KMS-11 (cell line): ENCODE measurements around the gene PHF21B.

Experiments
- H2AFZ ChIP-seq: fragments of 200-600 bp; sonication (generic); 2 replicates; pipeline ENCODE4 v1.6.1; 2016; ENCODE audit warnings: antibody characterized with exemption, mixed run types, low read depth
- H3K27ac ChIP-seq: fragments of 200-600 bp; sonication (generic); 2 replicates; pipeline ENCODE4 v1.6.1; 2016; ENCODE audit warnings: mild to moderate bottlenecking, mixed run types
- H3K27me3 ChIP-seq: fragments of 200-600 bp; sonication (generic); 2 replicates; pipeline ENCODE4 v1.6.1; 2017; ENCODE audit warnings: mild to moderate bottlenecking, low read depth, mixed run types, moderate library complexity; ENCODE audit not compliant: insufficient read depth
- H3K36me3 ChIP-seq: fragments of 200-600 bp; sonication (generic); 2 replicates; pipeline ENCODE4 v1.6.1; 2017; ENCODE audit warnings: mild to moderate bottlenecking, mixed run types; ENCODE audit not compliant: insufficient read depth
- H3K4me1 ChIP-seq: fragments of 200-600 bp; sonication (generic); 2 replicates; pipeline ENCODE4 v1.6.1; 2016; ENCODE audit warnings: mild to moderate bottlenecking, low read depth, mixed run types; ENCODE audit not compliant: poor library complexity, severe bottlenecking
- H3K4me2 ChIP-seq: fragments of 200-600 bp; sonication (generic); 2 replicates; pipeline ENCODE4 v1.7.0; 2016; ENCODE audit warnings: mild to moderate bottlenecking, mixed run types
- H3K4me3 ChIP-seq: fragments of 200-600 bp; sonication (generic); IDR thresholded peaks from 2 replicates; pipeline ENCODE4 v1.6.1; 2017; ENCODE audit warnings: low read depth, low read length, mixed read lengths; ENCODE audit not compliant: insufficient read depth
- H3K79me2 ChIP-seq: fragments of 200-600 bp; sonication (generic); 2 replicates; pipeline ENCODE4 v1.6.1; 2016; ENCODE audit warnings: low read depth, mixed run types; ENCODE audit not compliant: insufficient read depth
- H3K9ac ChIP-seq: fragments of 200-600 bp; sonication (generic); 2 replicates; pipeline ENCODE4 v1.6.1; 2016; ENCODE audit warnings: mild to moderate bottlenecking, mixed run types
- H4K20me1 ChIP-seq: fragments of 200-600 bp; sonication (generic); 2 replicates; pipeline ENCODE4 v1.6.1; 2016; ENCODE audit warnings: mild to moderate bottlenecking, mixed run types; ENCODE audit not compliant: insufficient read depth
- TF ChIP-seq, protein P1 (sequence below): fragments of 200-600 bp; sonication (generic); conservative IDR thresholded peaks from 2 replicates; pipeline ENCODE4 v1.6.1; 2017; ENCODE audit warnings: low read depth, mild to moderate bottlenecking, antibody characterized with exemption, low read length, moderate library complexity, mixed read lengths

PHF21B gene

DNA sequence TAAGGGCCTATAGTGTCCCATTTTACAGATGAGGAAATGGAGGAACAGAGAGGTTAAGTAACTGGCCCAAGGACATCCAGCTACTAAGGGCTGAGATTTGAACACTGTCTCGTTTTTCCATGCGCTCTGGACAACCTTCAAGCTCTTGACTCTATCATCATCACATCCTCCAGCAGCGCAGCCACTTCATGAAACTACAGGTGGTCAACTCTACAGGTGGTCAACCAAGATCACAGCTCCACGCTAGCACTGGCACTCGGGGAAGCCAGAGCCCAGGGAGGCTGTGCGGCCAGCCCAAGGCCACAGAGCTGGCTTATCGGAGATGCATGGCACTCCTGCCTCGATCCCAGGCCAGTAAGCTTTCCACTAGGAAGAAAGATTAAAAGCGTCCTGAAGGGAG lies 40.0 kb downstream of the PHF21B start:
- no peak overlapping the region for H3K4me2 ChIP-seq
- H3K27me3 ChIP-seq = peaks cover 7% of the 10 kb centered on the region; the same call in 1 of the 2 replicates
- no peak overlapping the region for H3K4me3 ChIP-seq
- TF ChIP-seq, protein P1, sequence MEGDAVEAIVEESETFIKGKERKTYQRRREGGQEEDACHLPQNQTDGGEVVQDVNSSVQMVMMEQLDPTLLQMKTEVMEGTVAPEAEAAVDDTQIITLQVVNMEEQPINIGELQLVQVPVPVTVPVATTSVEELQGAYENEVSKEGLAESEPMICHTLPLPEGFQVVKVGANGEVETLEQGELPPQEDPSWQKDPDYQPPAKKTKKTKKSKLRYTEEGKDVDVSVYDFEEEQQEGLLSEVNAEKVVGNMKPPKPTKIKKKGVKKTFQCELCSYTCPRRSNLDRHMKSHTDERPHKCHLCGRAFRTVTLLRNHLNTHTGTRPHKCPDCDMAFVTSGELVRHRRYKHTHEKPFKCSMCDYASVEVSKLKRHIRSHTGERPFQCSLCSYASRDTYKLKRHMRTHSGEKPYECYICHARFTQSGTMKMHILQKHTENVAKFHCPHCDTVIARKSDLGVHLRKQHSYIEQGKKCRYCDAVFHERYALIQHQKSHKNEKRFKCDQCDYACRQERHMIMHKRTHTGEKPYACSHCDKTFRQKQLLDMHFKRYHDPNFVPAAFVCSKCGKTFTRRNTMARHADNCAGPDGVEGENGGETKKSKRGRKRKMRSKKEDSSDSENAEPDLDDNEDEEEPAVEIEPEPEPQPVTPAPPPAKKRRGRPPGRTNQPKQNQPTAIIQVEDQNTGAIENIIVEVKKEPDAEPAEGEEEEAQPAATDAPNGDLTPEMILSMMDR = no peak
- no peaks in the 10 kb centered on the region for H3K79me2 ChIP-seq
- H2AFZ ChIP-seq = no peak overlapping the region
- no peaks in the 10 kb centered on the region for H4K20me1 ChIP-seq
- H3K27ac ChIP-seq = no peak overlapping the region
- no peak overlapping the region for H3K9ac ChIP-seq
- H3K36me3 ChIP-seq = no peaks in the 10 kb centered on the region
- no peaks in the 10 kb centered on the region for H3K4me1 ChIP-seq

GRCh38 chr22:44968736-44969135 lies 41.1 kb downstream of the PHF21B start:
- H3K79me2 ChIP-seq = no peaks in the 10 kb centered on the region
- H3K27me3 ChIP-seq = peaks cover 7% of the 10 kb centered on the region; the same call in 1 of the 2 replicates
- H3K4me3 ChIP-seq = no peak overlapping the region
- no peaks in the 10 kb centered on the region for H3K4me1 ChIP-seq
- no peak overlapping the region for H2AFZ ChIP-seq
- no peaks in the 10 kb centered on the region for H4K20me1 ChIP-seq
- no peak overlapping the region for H3K9ac ChIP-seq
- no peak overlapping the region for H3K27ac ChIP-seq
- no peak overlapping the region for H3K4me2 ChIP-seq
- TF ChIP-seq, protein P1 = no peak
- H3K36me3 ChIP-seq = no peaks in the 10 kb centered on the region

GRCh38 chr22:44965171-44965570 lies 44.6 kb downstream of the PHF21B start:
- Histone ChIP-seq H3K4me3 (no peak overlapping the region), H4K20me1 (no peaks in the 10 kb centered on the region), H3K9ac (no peak overlapping the region), H3K4me1 (no peaks in the 10 kb centered on the region), H3K36me3 (no peaks in the 10 kb centered on the region), H3K4me2 (no peak overlapping the region), H3K79me2 (no peaks in the 10 kb centered on the region), H3K27ac (no peak overlapping the region), H3K27me3 (peaks cover 3% of the 10 kb centered on the region; the same call in 1 of the 2 replicates), H2AFZ (no peak overlapping the region)
- TF ChIP-seq, protein P1 = no peak

- Histone ChIP-seq H4K20me1 (no peaks in the 10 kb centered on the region), H2AFZ (no peak overlapping the region), H3K36me3 (no peaks in the 10 kb centered on the region), H3K79me2 (no peaks in the 10 kb centered on the region), H3K4me1 (no peaks in the 10 kb centered on the region), H3K4me2 (no peak overlapping the region), H3K27ac (no peak overlapping the region), H3K27me3 (peaks cover 6% of the 10 kb centered on the region; the same call in 1 of the 2 replicates), H3K9ac (no peak overlapping the region), H3K4me3 (no peak overlapping the region)
- TF ChIP-seq, protein P1 = no peak
Measured at GRCh38 chr22:44964722-44965078, 45.1 kb downstream of the PHF21B start.
